Kidney (tissue), 14 donors: ENCODE results near the gene RAP1GAP2. TPM values are rescaled to one million over a fixed set of nuclear protein-coding genes. Genes with fewer than 3 reads are reported as not detected.

Experiments used
- DNase-seq, 5 donors: peaks; one replicate each; pipeline ENCODE4 v3.0.0-alpha.2; 2013 to 2020
- FAIRE-seq: peaks from 2 replicates; lab custom pipeline; 2012; peaks lifted over from hg19 to GRCh38; lab: Jason Lieb, UNC
- H3K27ac ChIP-seq, 2 donors: one replicate each; pipeline ENCODE4 v1.7.0; 2013; ENCODE audit warnings: low read depth in 2 of 2, low read length in 2 of 2, inconsistent platforms in 1 of 2
- H3K27me3 ChIP-seq: one replicate; pipeline ENCODE4 v1.7.1; 2013; ENCODE audit warnings: low read length, inconsistent platforms; ENCODE audit not compliant: control insufficient read depth, insufficient read depth
- H3K36me3 ChIP-seq, 3 donors: one replicate each; pipeline versions ENCODE4 v1.7.0 to v1.7.1; 2013; ENCODE audit warnings: low read length in 3 of 3, control low read depth in 1 of 3, inconsistent platforms in 1 of 3; ENCODE audit not compliant: insufficient read depth in 3 of 3, control insufficient read depth in 2 of 3
- H3K4me1 ChIP-seq, 3 donors: one replicate each; pipeline versions ENCODE4 v1.7.0 to v1.7.1; 2013; ENCODE audit warnings: low read length in 3 of 3, inconsistent platforms in 1 of 3, low read depth in 1 of 3; ENCODE audit not compliant: control insufficient read depth in 2 of 3, insufficient read depth in 2 of 3
- H3K4me3 ChIP-seq, 3 donors: one replicate each; pipeline versions ENCODE4 v1.7.0 to v1.8.1; 2013; ENCODE audit warnings: low read length in 3 of 3, control low read depth in 1 of 3, inconsistent platforms in 1 of 3
- H3K9ac ChIP-seq, 3 donors: one replicate each; pipeline versions ENCODE4 v1.7.0 to v1.7.1; 2013; ENCODE audit warnings: low read length in 3 of 3, control low read depth in 1 of 3, inconsistent platforms in 1 of 3
- H3K9me3 ChIP-seq, 3 donors: one replicate each; pipeline versions ENCODE4 v1.7.0 to v1.7.1; 2013; ENCODE audit warnings: low read length in 3 of 3, control low read depth in 1 of 3, inconsistent platforms in 1 of 3; ENCODE audit not compliant: control insufficient read depth in 2 of 3, insufficient read depth in 1 of 3
- CTCF ChIP-seq: IDR thresholded peaks from 3 replicates; pipeline ENCODE4 v1.5.1; 2012; ENCODE audit warnings: mild to moderate bottlenecking, moderate library complexity, borderline replicate concordance; ENCODE audit not compliant: insufficient read depth; ENCODE audit errors: extremely low read depth
- intact Hi-C: fragments of 100-400 bp; cut with DNase I; formaldehyde crosslinking; loops from one replicate; pipeline ENCODE4 v1.11.1; 2022
- polyA plus RNA-seq: library from polyadenylated mRNA; stranded (reverse); fragments of 350-450 nt; fragmentation: Illumina TruSeq; extraction: RNeasy Lipid Tissue Mini Kit (QIAGEN cat#74804); gene quantifications from one replicate; pipeline ENCODE4 v1.2.3, GENCODE V29; 2014; ENCODE audit warnings: low read depth, low replicate concordance; ENCODE audit not compliant: insufficient read depth
- total RNA-seq: library from RNA; stranded (reverse); fragmentation: NEBNext Ultra II Directional; extraction: Animal tissue kit (Norgen Biotek cat#: 25700); gene quantifications from one replicate; pipeline ENCODE4 v1.2.1, GENCODE V29; 2021
- donor health status: control.
- donor health status: control.
- donor health status: control.
- donor health status: control.
- donor health status: control.
- donor health status: DM: yes; HTN: yes; CAD: no.
- donor health status: Normal renal cell carcinoma (clear cell type).

RAP1GAP2 gene
- total and polyA plus RNA-seq, 2 donors from 2014 or later: 6.8 to 46.2 TPM

DNA sequence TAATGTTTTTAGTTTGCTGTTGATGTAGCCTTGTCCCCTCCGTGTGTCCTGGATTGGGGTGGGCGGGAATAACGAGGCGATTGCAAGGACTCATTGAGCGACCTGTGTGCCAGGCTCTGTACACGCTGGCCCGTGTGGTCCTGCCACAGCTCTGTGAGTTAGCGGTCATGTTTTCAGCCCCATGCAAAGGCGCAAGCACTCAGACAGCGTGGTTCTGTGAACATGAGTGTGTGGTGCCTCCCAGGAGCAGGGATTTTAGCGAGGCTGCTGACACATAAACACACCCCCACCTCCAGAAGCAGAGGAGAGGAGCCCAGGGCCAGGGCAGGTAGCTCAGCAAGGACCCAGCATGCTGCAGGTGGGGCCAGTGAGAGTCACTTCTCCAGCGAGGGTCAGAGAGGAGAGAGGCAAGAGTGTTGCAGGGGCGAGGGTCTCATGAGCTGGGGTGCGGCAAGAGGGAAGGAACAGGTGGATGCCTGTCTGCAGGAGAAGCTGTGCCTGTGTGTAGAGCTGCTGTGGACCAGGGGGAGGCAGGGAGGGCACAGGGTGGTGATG, 151.8 kb downstream of the RAP1GAP2 start:
- DNase-seq (peak in 1 of 5 donors; percentile 48), FAIRE-seq (no peak)
- intact Hi-C loops: no loop called here
- TF ChIP-seq CTCF: no peak
- no peaks in the 10 kb centered on the region for H3K36me3 ChIP-seq
- H3K9me3 ChIP-seq: no peaks in the 10 kb centered on the region
- H3K4me3 ChIP-seq: no peak overlapping the region
- H3K9ac ChIP-seq: no peak overlapping the region
- no peak overlapping the region for H3K27ac ChIP-seq
- no peaks in the 10 kb centered on the region for H3K27me3 ChIP-seq
- no peaks in the 10 kb centered on the region for H3K4me1 ChIP-seq

GRCh38 chr17:2948721-2949468, 152.7 kb downstream of the RAP1GAP2 start:
- Histone ChIP-seq H3K27ac (no peak overlapping the region), H3K9me3 (no peaks in the 10 kb centered on the region), H3K9ac (no peak overlapping the region), H3K36me3 (no peaks in the 10 kb centered on the region), H3K4me3 (no peak overlapping the region), H3K27me3 (no peaks in the 10 kb centered on the region), H3K4me1 (no peaks in the 10 kb centered on the region)
- intact Hi-C loops: no loop called here
- DNase-seq: no peak
- no peak for FAIRE-seq
- TF ChIP-seq CTCF: no peak

DNA sequence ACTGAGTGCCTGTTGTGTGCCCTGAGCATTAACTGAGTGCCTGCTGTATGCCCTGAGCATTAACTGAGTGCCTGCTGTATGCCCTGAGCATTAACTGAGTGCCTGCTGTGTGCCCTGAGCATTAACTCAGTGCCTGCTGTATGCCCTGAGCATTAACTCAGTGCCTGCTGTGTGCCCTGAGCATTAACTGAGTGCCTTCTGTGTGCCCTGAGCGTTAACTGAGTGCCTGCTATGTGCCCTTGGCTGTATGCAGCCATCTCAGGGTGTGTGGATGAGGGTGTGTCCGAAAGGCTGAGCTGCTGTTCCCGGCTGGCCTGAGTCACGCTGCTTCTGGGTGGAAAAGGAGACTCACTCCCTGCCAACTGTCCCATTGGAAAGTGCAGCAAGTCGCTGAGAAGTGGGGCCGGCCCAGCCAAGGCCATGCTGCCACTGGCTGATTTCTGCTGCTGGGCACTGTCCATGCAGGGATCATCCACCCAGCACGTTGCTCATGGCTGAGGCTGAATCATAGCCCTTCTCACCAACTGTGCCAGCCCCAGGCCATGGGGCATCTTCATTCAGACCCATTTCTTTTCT, 153.3 kb downstream of the RAP1GAP2 start:
- no peak overlapping the region for H3K27ac ChIP-seq
- no peak overlapping the region for H3K4me3 ChIP-seq
- no peaks in the 10 kb centered on the region for H3K9me3 ChIP-seq
- H3K36me3 ChIP-seq: no peaks in the 10 kb centered on the region
- intact Hi-C loops: no loop called here
- H3K9ac ChIP-seq: no peak overlapping the region
- no peak for TF ChIP-seq CTCF
- FAIRE-seq (no peak), DNase-seq (no peak)
- no peaks in the 10 kb centered on the region for H3K27me3 ChIP-seq
- no peaks in the 10 kb centered on the region for H3K4me1 ChIP-seq
